Measurements from ENCODE around the gene MAPK6. TPM values are rescaled to one million over a fixed set of nuclear protein-coding genes. Genes with fewer than 3 reads are reported as not detected.
"Not testable (repeated sequence)": the region's sequence is repeated elsewhere in the genome, so short reads cannot be mapped to it uniquely, and the experiment has no call there.

MAPK6 gene
- total RNA-seq, 1 donor: 88.9 TPM

DNA sequence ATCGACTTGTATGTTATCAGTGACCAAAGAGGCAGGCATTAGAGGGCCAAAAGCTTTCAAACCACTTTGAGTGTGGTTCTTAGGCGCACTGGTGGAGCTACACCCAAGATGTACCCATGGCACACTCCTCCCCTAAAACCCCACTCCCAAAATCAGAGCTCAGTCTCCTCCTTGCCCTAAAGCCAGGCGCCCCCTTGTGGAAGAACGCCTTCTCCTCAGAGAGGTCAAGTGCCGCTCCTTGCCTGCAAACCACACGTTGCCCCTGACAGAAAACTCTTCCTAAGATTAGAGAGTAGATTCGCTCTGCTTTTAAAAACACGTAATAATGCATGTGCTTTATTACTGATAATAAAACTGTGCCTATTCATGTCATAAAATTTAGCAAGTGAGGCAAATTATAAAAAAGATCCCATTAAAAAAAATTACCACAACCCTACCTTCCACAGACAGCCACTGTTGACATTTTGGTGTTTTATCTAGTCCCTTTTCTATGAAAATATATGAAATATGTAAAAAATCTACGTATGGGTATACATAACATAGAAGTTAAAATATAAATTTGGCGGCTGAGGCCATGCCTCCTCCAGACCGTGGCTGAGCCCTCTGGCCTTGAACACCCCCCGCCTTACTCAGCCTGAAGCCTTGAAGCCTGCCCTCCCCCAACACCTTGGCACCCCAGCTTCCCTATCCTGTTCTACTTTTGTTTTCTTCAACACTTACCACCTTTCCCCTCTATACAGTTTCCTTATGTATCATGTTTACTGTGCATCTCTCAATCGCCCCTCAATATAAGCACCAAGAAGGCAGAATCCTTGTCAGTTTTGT lies 60.1 kb downstream of the MAPK6 start:
- Histone ChIP-seq H3K9me3 (ENCODE audit: low read depth, low read length) (no peaks in the 10 kb centered on the region), H3K4me3 (ENCODE audit: low read length) (no peak overlapping the region), H3K4me1 (ENCODE audit: insufficient read depth, low read length) (peaks cover 16% of the 10 kb centered on the region), H3K27me3 (ENCODE audit: insufficient read depth, low read length) (no peaks in the 10 kb centered on the region)

GRCh38 chr15:52080031-52080430 lies 61.0 kb downstream of the MAPK6 start:
- H3K27me3 ChIP-seq (ENCODE audit: insufficient read depth, low read length): no peaks in the 10 kb centered on the region

GRCh38 chr15:52080706-52081392 lies 61.8 kb downstream of the MAPK6 start:
- H3K9me3 ChIP-seq (ENCODE audit: low read depth, low read length): no peaks in the 10 kb centered on the region
- no peak overlapping the region for H3K4me3 ChIP-seq (ENCODE audit: low read length)
- no peaks in the 10 kb centered on the region for H3K27me3 ChIP-seq (ENCODE audit: insufficient read depth, low read length)
- peaks cover 16% of the 10 kb centered on the region for H3K4me1 ChIP-seq (ENCODE audit: insufficient read depth, low read length)

More at GRCh38 chr15:52080031-52080430, 61.0 kb downstream of the MAPK6 start:
- Histone ChIP-seq H3K4me1 (ENCODE audit: insufficient read depth, low read length) (peaks cover 16% of the 10 kb centered on the region), H3K9me3 (ENCODE audit: low read depth, low read length) (no peaks in the 10 kb centered on the region), H3K4me3 (ENCODE audit: low read length) (no peak overlapping the region)

- Histone ChIP-seq H3K4me1 (ENCODE audit: insufficient read depth, low read length) (peaks cover 16% of the 10 kb centered on the region), H3K4me3 (ENCODE audit: low read length) (no peak overlapping the region), H3K27me3 (ENCODE audit: insufficient read depth, low read length) (no peaks in the 10 kb centered on the region), H3K9me3 (ENCODE audit: low read depth, low read length) (no peaks in the 10 kb centered on the region)
Observed at GRCh38 chr15:52082197-52083036, 63.4 kb downstream of the MAPK6 start.

- peaks cover 16% of the 10 kb centered on the region for H3K4me1 ChIP-seq (ENCODE audit: insufficient read depth, low read length)
- not testable (repeated sequence) for H3K4me3 ChIP-seq (ENCODE audit: low read length); H3K27me3 ChIP-seq (ENCODE audit: insufficient read depth, low read length); H3K9me3 ChIP-seq (ENCODE audit: low read depth, low read length)
Observed at GRCh38 chr15:52083037-52083359, 64.0 kb downstream of the MAPK6 start.

GRCh38 chr15:52083603-52084002 lies 64.6 kb downstream of the MAPK6 start:
- peaks cover 16% of the 10 kb centered on the region for H3K4me1 ChIP-seq (ENCODE audit: insufficient read depth, low read length)
- H3K4me3 ChIP-seq (ENCODE audit: low read length): no peak overlapping the region
- no peaks in the 10 kb centered on the region for H3K9me3 ChIP-seq (ENCODE audit: low read depth, low read length)
- H3K27me3 ChIP-seq (ENCODE audit: insufficient read depth, low read length): no peaks in the 10 kb centered on the region

- Histone ChIP-seq H3K4me3 (ENCODE audit: low read length) (no peak overlapping the region), H3K4me1 (ENCODE audit: insufficient read depth, low read length) (peaks cover 16% of the 10 kb centered on the region), H3K9me3 (ENCODE audit: low read depth, low read length) (peaks cover 9% of the 10 kb centered on the region), H3K27me3 (ENCODE audit: insufficient read depth, low read length) (no peaks in the 10 kb centered on the region)
Observed at GRCh38 chr15:52085299-52085698, 66.3 kb downstream of the MAPK6 start.

DNA sequence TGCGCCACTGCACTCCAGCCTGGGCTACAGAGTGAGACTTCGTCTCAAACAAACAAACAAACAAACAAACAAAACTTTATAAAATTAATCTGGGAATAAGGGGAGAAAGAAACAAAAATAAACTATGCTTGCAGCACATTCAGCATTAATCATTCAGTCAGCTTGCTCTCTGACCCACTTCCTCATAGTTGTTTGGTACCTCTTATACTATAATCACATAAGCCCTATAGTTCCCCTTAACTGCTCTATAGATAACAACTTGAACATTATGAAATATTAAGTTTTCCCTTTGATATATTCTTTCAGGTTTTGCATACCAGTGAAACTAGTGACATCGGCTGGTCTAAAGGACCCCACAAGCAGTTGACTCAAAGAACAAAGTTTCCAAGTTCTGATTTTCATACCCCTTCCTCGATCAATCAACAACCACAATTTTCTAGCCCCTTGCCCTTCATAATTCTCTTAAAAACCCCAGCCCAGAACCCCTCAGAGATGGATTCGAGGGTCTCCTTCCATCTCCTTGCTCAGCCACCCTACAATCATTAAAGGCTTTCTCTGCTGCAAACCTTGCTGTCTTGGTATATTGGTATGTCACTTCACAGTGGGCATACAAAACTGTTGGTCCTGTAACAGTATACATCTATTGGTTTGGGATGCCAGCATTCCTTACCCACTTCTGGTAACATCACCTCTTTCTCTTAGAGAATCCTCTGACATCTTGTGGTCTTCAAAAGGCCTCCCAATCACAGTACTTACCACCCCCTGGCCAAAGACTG lies 67.2 kb downstream of the MAPK6 start:
- peaks cover 16% of the 10 kb centered on the region for H3K4me1 ChIP-seq (ENCODE audit: insufficient read depth, low read length)
- H3K9me3 ChIP-seq (ENCODE audit: low read depth, low read length): peaks cover 11% of the 10 kb centered on the region
- H3K27me3 ChIP-seq (ENCODE audit: insufficient read depth, low read length): no peaks in the 10 kb centered on the region
- no peak overlapping the region for H3K4me3 ChIP-seq (ENCODE audit: low read length)

- peaks cover 12% of the 10 kb centered on the region for H3K4me1 ChIP-seq (ENCODE audit: insufficient read depth, low read length)
- no peaks in the 10 kb centered on the region for H3K27me3 ChIP-seq (ENCODE audit: insufficient read depth, low read length)
- no peak overlapping the region for H3K4me3 ChIP-seq (ENCODE audit: low read length)
- peaks cover 11% of the 10 kb centered on the region for H3K9me3 ChIP-seq (ENCODE audit: low read depth, low read length)
Observed at GRCh38 chr15:52090193-52090592, 71.2 kb downstream of the MAPK6 start.

GRCh38 chr15:52093167-52093538 lies 74.1 kb downstream of the MAPK6 start:
- Histone ChIP-seq H3K9me3 (ENCODE audit: low read depth, low read length) (peaks cover 11% of the 10 kb centered on the region), H3K27me3 (ENCODE audit: insufficient read depth, low read length) (no peaks in the 10 kb centered on the region), H3K4me1 (ENCODE audit: insufficient read depth, low read length) (peaks cover 15% of the 10 kb centered on the region), H3K4me3 (ENCODE audit: low read length) (no peak overlapping the region)

- Histone ChIP-seq H3K4me3 (ENCODE audit: low read length) (no peak overlapping the region), H3K27me3 (ENCODE audit: insufficient read depth, low read length) (no peaks in the 10 kb centered on the region)
Observed at GRCh38 chr15:52093539-52094510, 74.8 kb downstream of the MAPK6 start.

DNA sequence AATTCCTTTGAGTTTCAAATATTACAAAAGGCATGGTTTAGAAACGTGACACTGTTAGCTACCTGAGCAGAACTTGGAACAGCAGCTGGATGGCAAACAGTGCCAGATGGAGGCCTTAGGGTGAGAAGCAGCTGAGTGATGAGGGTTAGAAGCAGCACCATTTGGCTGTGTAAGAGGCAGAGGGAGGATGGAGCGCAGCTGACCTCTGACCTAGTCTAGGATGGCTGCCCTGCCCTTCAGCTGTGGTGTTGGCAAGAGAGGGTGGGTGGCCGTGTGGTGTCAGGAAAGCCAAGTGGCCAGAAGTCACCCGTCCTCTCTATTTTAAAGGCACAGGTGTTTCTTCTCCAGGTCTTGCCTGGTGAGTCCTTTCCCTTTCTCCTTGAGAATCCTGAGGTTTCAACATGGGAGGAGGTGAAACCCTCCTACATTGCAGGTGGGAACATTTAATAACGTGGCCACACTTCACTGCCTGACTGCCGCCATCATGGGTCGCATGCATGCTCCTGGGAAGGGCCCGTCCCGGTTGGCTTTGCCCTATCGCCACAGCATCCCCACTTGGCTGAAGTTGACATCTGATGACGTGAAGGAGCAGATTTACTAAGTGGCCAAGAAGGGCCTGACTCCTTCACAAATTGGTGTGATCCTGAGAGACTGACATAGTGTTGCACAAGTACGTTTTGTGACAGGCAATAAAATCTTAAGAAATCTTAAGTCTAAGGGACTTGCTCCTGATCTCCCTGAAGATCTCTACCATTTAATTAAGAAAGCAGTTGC lies 76.0 kb downstream of the MAPK6 start:
- Histone ChIP-seq H3K4me3 (ENCODE audit: low read length) (no peak overlapping the region), H3K4me1 (ENCODE audit: insufficient read depth, low read length) (peaks cover 15% of the 10 kb centered on the region), H3K9me3 (ENCODE audit: low read depth, low read length) (peaks cover 5% of the 10 kb centered on the region), H3K27me3 (ENCODE audit: insufficient read depth, low read length) (no peaks in the 10 kb centered on the region)

More at GRCh38 chr15:52093539-52094510, 74.8 kb downstream of the MAPK6 start:
- Histone ChIP-seq H3K9me3 (ENCODE audit: low read depth, low read length) (peaks cover 11% of the 10 kb centered on the region), H3K4me1 (ENCODE audit: insufficient read depth, low read length) (peaks cover 15% of the 10 kb centered on the region)

GRCh38 chr15:52095597-52096262 lies 76.7 kb downstream of the MAPK6 start:
- H3K27me3 ChIP-seq (ENCODE audit: insufficient read depth, low read length): no peaks in the 10 kb centered on the region
- no peaks in the 10 kb centered on the region for H3K9me3 ChIP-seq (ENCODE audit: low read depth, low read length)
- peaks cover 15% of the 10 kb centered on the region for H3K4me1 ChIP-seq (ENCODE audit: insufficient read depth, low read length)
- no peak overlapping the region for H3K4me3 ChIP-seq (ENCODE audit: low read length)
